ENCODE measurements around the gene B4GALT1. TPM values are rescaled to one million over a fixed set of nuclear protein-coding genes. Genes with fewer than 3 reads are reported as not detected.
A peak's percentile ranks its signal among the peaks of the same experiment; 100 is the strongest.

B4GALT1 gene
- total and polyA plus RNA-seq, 2 experiments from 2014 or later: 63.9 to 78.3 TPM

DNA sequence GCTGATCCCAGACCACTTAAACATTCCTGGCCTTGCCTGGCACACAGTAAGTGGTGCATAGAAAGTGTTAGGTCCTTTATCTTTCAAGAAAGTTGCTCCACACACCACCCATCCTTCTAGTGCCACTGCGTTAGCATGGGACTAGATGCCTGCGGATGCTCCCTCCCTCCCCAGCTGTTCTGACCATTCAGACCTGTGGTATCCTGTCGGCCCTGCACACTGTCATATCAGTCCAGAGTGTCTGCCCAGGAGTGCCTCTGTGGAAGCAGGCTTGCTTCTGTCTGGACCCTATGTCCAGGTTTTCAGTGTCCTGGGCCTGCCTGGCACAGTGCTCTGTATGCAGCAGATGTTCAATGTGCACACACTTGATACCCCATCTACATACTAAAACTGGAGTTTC, 52.4 kb downstream of the B4GALT1 start:
- TF ChIP-seq EZH2 (IDR thresholded peaks at IDR 0.05; ENCODE audit: borderline replicate concordance): no peak
- TF ChIP-seq EZH2phosphoT487 (IDR thresholded peaks at IDR 0.05; ENCODE audit: low read depth, severe bottlenecking, unreplicated experiment): no peak
- TF ChIP-seq, protein P1, sequence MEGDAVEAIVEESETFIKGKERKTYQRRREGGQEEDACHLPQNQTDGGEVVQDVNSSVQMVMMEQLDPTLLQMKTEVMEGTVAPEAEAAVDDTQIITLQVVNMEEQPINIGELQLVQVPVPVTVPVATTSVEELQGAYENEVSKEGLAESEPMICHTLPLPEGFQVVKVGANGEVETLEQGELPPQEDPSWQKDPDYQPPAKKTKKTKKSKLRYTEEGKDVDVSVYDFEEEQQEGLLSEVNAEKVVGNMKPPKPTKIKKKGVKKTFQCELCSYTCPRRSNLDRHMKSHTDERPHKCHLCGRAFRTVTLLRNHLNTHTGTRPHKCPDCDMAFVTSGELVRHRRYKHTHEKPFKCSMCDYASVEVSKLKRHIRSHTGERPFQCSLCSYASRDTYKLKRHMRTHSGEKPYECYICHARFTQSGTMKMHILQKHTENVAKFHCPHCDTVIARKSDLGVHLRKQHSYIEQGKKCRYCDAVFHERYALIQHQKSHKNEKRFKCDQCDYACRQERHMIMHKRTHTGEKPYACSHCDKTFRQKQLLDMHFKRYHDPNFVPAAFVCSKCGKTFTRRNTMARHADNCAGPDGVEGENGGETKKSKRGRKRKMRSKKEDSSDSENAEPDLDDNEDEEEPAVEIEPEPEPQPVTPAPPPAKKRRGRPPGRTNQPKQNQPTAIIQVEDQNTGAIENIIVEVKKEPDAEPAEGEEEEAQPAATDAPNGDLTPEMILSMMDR (IDR thresholded peaks at IDR 0.05; ENCODE audit: poor library complexity): no peak
- Histone ChIP-seq H3K79me2 (peaks cover 4% of the 10 kb centered on the region), H3K27me3 (no peaks in the 10 kb centered on the region), H3K4me2 (no peak overlapping the region), H3K9me2 (replicated peaks; ENCODE audit: insufficient read depth) (no peaks in the 10 kb centered on the region), H3K9me3 (ENCODE audit: low read depth) (no peaks in the 10 kb centered on the region), H3K36me3 (replicated peaks; ENCODE audit: insufficient read depth, low read depth) (no peaks in the 10 kb centered on the region), H3K4me3 (no peak overlapping the region), H4K20me1 (ENCODE audit: insufficient read depth, poor library complexity, severe bottlenecking) (no peaks in the 10 kb centered on the region), H3K4me1 (ENCODE audit: insufficient read depth) (no peaks in the 10 kb centered on the region), H3K27ac (no peak overlapping the region), H2AFZ (no peak overlapping the region)
- WGBS (ENCODE audit: low lambda C conversion rate, missing lambda C conversion rate): 90% methylated on average over 3 of the region's 3 CpGs
- no peak for DNase-seq (ENCODE audit: low spot score)

DNA sequence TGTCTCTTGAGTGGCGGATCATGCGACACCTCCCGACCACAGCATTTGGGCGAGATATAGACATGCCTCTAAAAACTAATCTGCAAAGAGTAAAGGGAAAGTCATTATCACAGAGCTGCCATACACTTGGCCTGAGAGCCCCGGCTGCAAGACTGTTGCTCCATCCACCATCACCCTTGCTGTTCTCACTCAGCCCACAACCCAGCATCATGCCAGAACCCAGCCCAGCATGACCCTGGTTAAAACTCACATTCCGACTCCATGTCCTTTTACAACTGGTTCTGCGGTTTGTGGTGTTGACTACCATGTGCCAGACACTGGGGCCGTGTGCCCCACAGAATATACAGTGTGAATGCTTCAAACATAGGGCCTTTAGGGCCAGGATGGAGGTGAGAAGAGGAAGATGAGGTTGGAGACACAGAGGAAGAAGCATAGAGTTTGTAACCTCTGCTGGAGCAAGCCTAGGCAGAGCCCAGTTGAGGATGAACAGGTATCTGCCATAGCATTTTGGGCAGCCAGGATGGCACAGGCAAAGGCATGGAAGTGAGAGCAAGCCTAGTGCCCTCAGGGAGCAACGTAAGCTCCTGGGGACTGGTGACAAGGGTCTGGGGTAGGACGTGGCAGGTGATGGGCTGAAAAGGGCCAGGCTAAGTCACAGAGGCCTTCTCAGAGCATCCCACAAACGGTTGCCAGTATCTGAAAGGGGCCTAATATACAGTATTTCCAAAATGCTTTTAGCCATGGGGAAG, 53.2 kb downstream of the B4GALT1 start:
- WGBS (ENCODE audit: low lambda C conversion rate, missing lambda C conversion rate): 92% methylated on average over 11 of the region's 11 CpGs
- Histone ChIP-seq H2AFZ (no peak overlapping the region), H4K20me1 (ENCODE audit: insufficient read depth, poor library complexity, severe bottlenecking) (no peaks in the 10 kb centered on the region), H3K9me3 (ENCODE audit: low read depth) (no peaks in the 10 kb centered on the region), H3K4me3 (no peak overlapping the region), H3K79me2 (peaks cover 4% of the 10 kb centered on the region), H3K4me1 (ENCODE audit: insufficient read depth) (no peaks in the 10 kb centered on the region), H3K27me3 (no peaks in the 10 kb centered on the region), H3K27ac (no peak overlapping the region), H3K4me2 (no peak overlapping the region), H3K36me3 (replicated peaks; ENCODE audit: insufficient read depth, low read depth) (no peaks in the 10 kb centered on the region), H3K9me2 (replicated peaks; ENCODE audit: insufficient read depth) (no peaks in the 10 kb centered on the region)
- no peak for TF ChIP-seq EZH2phosphoT487 (IDR thresholded peaks at IDR 0.05; ENCODE audit: low read depth, severe bottlenecking, unreplicated experiment)
- TF ChIP-seq EZH2 (IDR thresholded peaks at IDR 0.05; ENCODE audit: borderline replicate concordance): no peak
- TF ChIP-seq, protein P1 (IDR thresholded peaks at IDR 0.05; ENCODE audit: poor library complexity): no peak
- DNase-seq (ENCODE audit: low spot score): no peak

DNA sequence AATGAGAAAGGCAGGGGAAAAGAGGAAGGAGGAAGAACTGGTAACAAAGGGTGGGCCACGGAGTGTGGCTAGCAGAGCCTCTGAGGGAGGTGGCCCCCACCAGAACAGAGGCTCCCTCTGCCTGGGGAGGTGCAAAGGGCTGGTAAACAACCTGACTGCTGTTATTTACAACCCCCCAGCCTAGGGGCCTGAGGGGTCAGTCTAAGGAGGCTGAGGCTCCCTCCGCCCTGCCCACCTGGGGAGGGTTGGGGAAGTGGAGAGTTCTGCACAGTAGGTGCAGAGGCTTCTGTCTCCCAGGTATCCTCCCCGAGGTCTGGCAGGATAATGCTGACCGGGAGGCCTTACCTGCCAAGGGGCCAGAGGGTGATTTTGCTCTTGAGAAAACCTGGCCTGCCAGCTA, 55.0 kb downstream of the B4GALT1 start:
- Histone ChIP-seq H4K20me1 (ENCODE audit: insufficient read depth, poor library complexity, severe bottlenecking) (no peaks in the 10 kb centered on the region), H2AFZ (no peak overlapping the region), H3K36me3 (replicated peaks; ENCODE audit: insufficient read depth, low read depth) (no peaks in the 10 kb centered on the region), H3K4me3 (no peak overlapping the region), H3K4me1 (ENCODE audit: insufficient read depth) (peaks cover 7% of the 10 kb centered on the region), H3K27ac (no peak overlapping the region), H3K79me2 (peaks cover 4% of the 10 kb centered on the region), H3K4me2 (no peak overlapping the region), H3K9me3 (ENCODE audit: low read depth) (no peaks in the 10 kb centered on the region), H3K9me2 (replicated peaks; ENCODE audit: insufficient read depth) (no peaks in the 10 kb centered on the region), H3K27me3 (no peaks in the 10 kb centered on the region)
- TF ChIP-seq EZH2 (IDR thresholded peaks at IDR 0.05; ENCODE audit: borderline replicate concordance) (no peak), EZH2phosphoT487 (IDR thresholded peaks at IDR 0.05; ENCODE audit: low read depth, severe bottlenecking, unreplicated experiment) (no peak)
- TF ChIP-seq, protein P1 (IDR thresholded peaks at IDR 0.05; ENCODE audit: poor library complexity): no peak
- 80% methylated on average over 4 of the region's 4 CpGs for WGBS (ENCODE audit: low lambda C conversion rate, missing lambda C conversion rate)
- DNase-seq (ENCODE audit: low spot score): peak; percentile 4

Data from hepatocyte (in vitro differentiated cells).